OCI-LY1 (cell line): Measurements from ENCODE around the gene PXDN.

Source experiments
- H2AFZ ChIP-seq: fragments of 200-600 bp; sonication (generic), shearing (Covaris generic); 2 replicates; pipeline ENCODE4 v1.6.0; 2014; ENCODE audit warnings: antibody characterized with exemption, mild to moderate bottlenecking, low read length
- H3F3A ChIP-seq: fragments of 200-600 bp; sonication (generic), shearing (Covaris generic); 2 replicates; pipeline ENCODE4 v1.6.0; 2014; ENCODE audit warnings: mild to moderate bottlenecking, antibody characterized with exemption, low read length, moderate library complexity; ENCODE audit not compliant: insufficient read depth
- H3K27ac ChIP-seq: fragments of 200-600 bp; sonication (generic); 2 replicates; pipeline ENCODE4 v1.5.1; 2014; ENCODE audit warnings: low read length, mixed run types, mild to moderate bottlenecking, low read depth; ENCODE audit not compliant: poor library complexity, severe bottlenecking
- H3K27me3 ChIP-seq: fragments of 200-600 bp; sonication (generic); 2 replicates; pipeline ENCODE4 v1.6.0; 2014; ENCODE audit warnings: antibody characterized with exemption, mild to moderate bottlenecking, low read length, moderate library complexity; ENCODE audit not compliant: insufficient read depth
- H3K36me3 ChIP-seq: fragments of 200-600 bp; sonication (generic); 2 replicates; pipeline ENCODE4 v1.6.1; 2014; ENCODE audit warnings: mild to moderate bottlenecking, antibody characterized with exemption, low read length, moderate library complexity, mixed read lengths; ENCODE audit not compliant: insufficient read depth
- H3K4me1 ChIP-seq: fragments of 200-600 bp; sonication (generic); 2 replicates; pipeline ENCODE4 v1.5.1; 2014; ENCODE audit warnings: mild to moderate bottlenecking, low read length, moderate library complexity; ENCODE audit not compliant: insufficient read depth, severe bottlenecking
- H3K4me2 ChIP-seq: fragments of 200-600 bp; sonication (generic), shearing (Covaris generic); 2 replicates; pipeline ENCODE4 v1.6.1; 2014; ENCODE audit warnings: low read length
- H3K4me3 ChIP-seq: fragments of 200-600 bp; sonication (generic); 2 replicates; pipeline ENCODE4 v1.5.1; 2014; ENCODE audit warnings: low read length, low read depth, mild to moderate bottlenecking, mixed read lengths; ENCODE audit not compliant: poor library complexity, severe bottlenecking
- H3K79me2 ChIP-seq: fragments of 200-600 bp; shearing (Covaris generic); 2 replicates; pipeline ENCODE4 v1.6.1; 2016; ENCODE audit warnings: mixed run types, low read length, mixed read lengths; ENCODE audit not compliant: insufficient read depth
- H3K9ac ChIP-seq: fragments of 200-600 bp; sonication (generic), shearing (Covaris generic); 2 replicates; pipeline ENCODE4 v1.6.1; 2014; ENCODE audit warnings: mild to moderate bottlenecking, low read length, mixed read lengths
- H3K9me2 ChIP-seq: fragments of 200-600 bp; sonication (generic), shearing (Covaris generic); 2 replicates; pipeline ENCODE4 v1.6.1; 2014; ENCODE audit warnings: low read depth, mild to moderate bottlenecking, low read length, mixed read lengths
- H3K9me3 ChIP-seq: fragments of 200-600 bp; shearing (Covaris generic); 2 replicates; pipeline ENCODE4 v1.6.1; 2014; ENCODE audit warnings: low read length, mixed read lengths
- H4K20me1 ChIP-seq: fragments of 200-600 bp; sonication (generic), shearing (Covaris generic); 2 replicates; pipeline ENCODE4 v1.6.0; 2016; ENCODE audit warnings: mild to moderate bottlenecking, low read length; ENCODE audit not compliant: insufficient read depth
- CTCF ChIP-seq: fragments of 200-600 bp; sonication (generic), shearing (Covaris generic); IDR thresholded peaks from 2 replicates; pipeline ENCODE4 v1.5.1; 2017; ENCODE audit warnings: mild to moderate bottlenecking, antibody characterized with exemption, low read length, moderate library complexity, mixed read lengths
- EZH2 ChIP-seq: fragments of 200-600 bp; sonication (generic), shearing (Covaris generic); IDR thresholded peaks from 2 replicates; pipeline ENCODE4 v1.8.0; 2017; ENCODE audit warnings: borderline replicate concordance, mixed run types, mild to moderate bottlenecking, antibody characterized with exemption, low read length, moderate library complexity, mixed read lengths

The PXDN gene

GRCh38 chr2:1674276-1674675, 70.0 kb downstream of the PXDN start:
- no peak overlapping the region for H3K4me2 ChIP-seq
- no peak overlapping the region for H3K27ac ChIP-seq
- H3F3A ChIP-seq: no peaks in the 10 kb centered on the region
- no peak overlapping the region for H3K4me3 ChIP-seq
- H2AFZ ChIP-seq: no peak overlapping the region
- no peaks in the 10 kb centered on the region for H3K36me3 ChIP-seq
- no peaks in the 10 kb centered on the region for H3K27me3 ChIP-seq
- H4K20me1 ChIP-seq: no peaks in the 10 kb centered on the region
- no peaks in the 10 kb centered on the region for H3K79me2 ChIP-seq
- TF ChIP-seq CTCF (no peak), EZH2 (no peak)
- H3K9me3 ChIP-seq: no peaks in the 10 kb centered on the region
- H3K9ac ChIP-seq: no peak overlapping the region
- no peaks in the 10 kb centered on the region for H3K4me1 ChIP-seq
- H3K9me2 ChIP-seq: no peaks in the 10 kb centered on the region

- TF ChIP-seq EZH2 (no peak), CTCF (no peak)
- H3F3A ChIP-seq: no peaks in the 10 kb centered on the region
- H3K4me3 ChIP-seq: no peak overlapping the region
- no peaks in the 10 kb centered on the region for H3K79me2 ChIP-seq
- H2AFZ ChIP-seq: no peak overlapping the region
- no peak overlapping the region for H3K4me2 ChIP-seq
- H3K4me1 ChIP-seq: no peaks in the 10 kb centered on the region
- no peaks in the 10 kb centered on the region for H3K27me3 ChIP-seq
- H3K9me2 ChIP-seq: no peaks in the 10 kb centered on the region
- H3K9me3 ChIP-seq: no peaks in the 10 kb centered on the region
- no peaks in the 10 kb centered on the region for H4K20me1 ChIP-seq
- H3K27ac ChIP-seq: no peak overlapping the region
- no peaks in the 10 kb centered on the region for H3K36me3 ChIP-seq
- no peak overlapping the region for H3K9ac ChIP-seq
Measured at GRCh38 chr2:1673160-1673944, 71.0 kb downstream of the PXDN start.

- no peak for TF ChIP-seq EZH2
- Histone ChIP-seq H3K27me3 (no peaks in the 10 kb centered on the region), H3K27ac (no peak overlapping the region), H3F3A (no peaks in the 10 kb centered on the region), H3K9me2 (no peaks in the 10 kb centered on the region), H2AFZ (no peak overlapping the region), H3K9ac (no peak overlapping the region), H3K79me2 (no peaks in the 10 kb centered on the region), H3K36me3 (no peaks in the 10 kb centered on the region), H4K20me1 (no peaks in the 10 kb centered on the region), H3K4me3 (no peak overlapping the region), H3K9me3 (no peaks in the 10 kb centered on the region), H3K4me1 (no peaks in the 10 kb centered on the region), H3K4me2 (no peak overlapping the region)
Measured at GRCh38 chr2:1672738-1673137, 71.6 kb downstream of the PXDN start.

- no peaks in the 10 kb centered on the region for H4K20me1 ChIP-seq
- H3K4me3 ChIP-seq: no peak overlapping the region
- H3K9me3 ChIP-seq: no peaks in the 10 kb centered on the region
Measured at GRCh38 chr2:1671916-1672315, 72.4 kb downstream of the PXDN start.

More at GRCh38 chr2:1671916-1672315, 72.4 kb downstream of the PXDN start:
- TF ChIP-seq EZH2 (no peak), CTCF (no peak)
- no peaks in the 10 kb centered on the region for H3K36me3 ChIP-seq
- H3K27ac ChIP-seq: no peak overlapping the region
- H3K9ac ChIP-seq: no peak overlapping the region
- no peak overlapping the region for H2AFZ ChIP-seq
- H3K4me1 ChIP-seq: no peaks in the 10 kb centered on the region
- H3K27me3 ChIP-seq: no peaks in the 10 kb centered on the region
- no peaks in the 10 kb centered on the region for H3K9me2 ChIP-seq
- no peaks in the 10 kb centered on the region for H3K79me2 ChIP-seq
- no peaks in the 10 kb centered on the region for H3F3A ChIP-seq
- H3K4me2 ChIP-seq: no peak overlapping the region
